T-helper 2 cell treated with Interferon-gamma antibody and Interleukin-4, amounts not matched to agents 5 μg/mL and 100 μg/mL, for 36 hours (primary cell): Measurements from ENCODE around the gene PDF.

Experiments
- DNase-seq: peaks from one replicate; pipeline ENCODE4 v3.0.0; 2021; ENCODE audit warnings: low spot score
- H3K27ac Mint-ChIP-seq: one replicate; pipeline ENCODE4 v1.8.0; 2021; ENCODE audit warnings: mild to moderate bottlenecking, mixed read lengths
- H3K27me3 Mint-ChIP-seq: one replicate; pipeline ENCODE4 v1.8.0; 2021; ENCODE audit warnings: low read depth, mixed read lengths
- H3K36me3 Mint-ChIP-seq: one replicate; pipeline ENCODE4 v1.8.0; 2021; ENCODE audit warnings: low read depth, mixed read lengths
- H3K4me1 Mint-ChIP-seq: one replicate; pipeline ENCODE4 v1.8.0; 2021; ENCODE audit warnings: low read depth, mixed read lengths
- H3K4me3 Mint-ChIP-seq: one replicate; pipeline ENCODE4 v1.8.0; 2022; ENCODE audit warnings: mild to moderate bottlenecking, moderate library complexity, mixed read lengths
- H3K9me3 Mint-ChIP-seq: one replicate; pipeline ENCODE4 v1.8.0; 2021; ENCODE audit warnings: mixed read lengths

Gene PDF

DNA sequence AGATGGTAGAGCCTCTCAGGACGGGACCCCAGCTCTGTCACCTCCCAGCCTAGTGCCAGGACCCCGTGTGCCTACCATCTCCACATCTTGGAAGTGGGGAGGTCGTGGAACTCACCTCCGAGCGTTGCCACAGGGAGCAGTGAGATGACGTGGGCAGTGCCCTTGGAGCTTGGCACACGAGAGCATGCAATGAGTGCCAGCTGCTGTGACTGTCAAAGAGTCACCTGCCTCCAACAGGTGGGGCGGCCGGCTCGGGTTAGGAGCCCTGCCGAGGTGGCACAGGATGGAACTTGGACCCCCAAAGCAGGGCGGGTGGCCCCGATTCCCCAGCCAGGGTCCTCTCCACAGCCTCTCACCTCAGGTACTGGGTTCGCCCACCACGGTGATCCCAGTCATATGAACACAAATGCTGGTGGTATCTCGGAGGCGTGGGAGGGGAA lies 13.8 kb downstream of the PDF start:
- peaks cover 12% of the 10 kb centered on the region for H3K4me1 Mint-ChIP-seq
- H3K27me3 Mint-ChIP-seq, result no peaks in the 10 kb centered on the region
- no peak overlapping the region for H3K27ac Mint-ChIP-seq
- H3K4me3 Mint-ChIP-seq, result no peak overlapping the region
- no peak for DNase-seq
- H3K9me3 Mint-ChIP-seq, result no peaks in the 10 kb centered on the region
- peaks cover 48% of the 10 kb centered on the region for H3K36me3 Mint-ChIP-seq

DNA sequence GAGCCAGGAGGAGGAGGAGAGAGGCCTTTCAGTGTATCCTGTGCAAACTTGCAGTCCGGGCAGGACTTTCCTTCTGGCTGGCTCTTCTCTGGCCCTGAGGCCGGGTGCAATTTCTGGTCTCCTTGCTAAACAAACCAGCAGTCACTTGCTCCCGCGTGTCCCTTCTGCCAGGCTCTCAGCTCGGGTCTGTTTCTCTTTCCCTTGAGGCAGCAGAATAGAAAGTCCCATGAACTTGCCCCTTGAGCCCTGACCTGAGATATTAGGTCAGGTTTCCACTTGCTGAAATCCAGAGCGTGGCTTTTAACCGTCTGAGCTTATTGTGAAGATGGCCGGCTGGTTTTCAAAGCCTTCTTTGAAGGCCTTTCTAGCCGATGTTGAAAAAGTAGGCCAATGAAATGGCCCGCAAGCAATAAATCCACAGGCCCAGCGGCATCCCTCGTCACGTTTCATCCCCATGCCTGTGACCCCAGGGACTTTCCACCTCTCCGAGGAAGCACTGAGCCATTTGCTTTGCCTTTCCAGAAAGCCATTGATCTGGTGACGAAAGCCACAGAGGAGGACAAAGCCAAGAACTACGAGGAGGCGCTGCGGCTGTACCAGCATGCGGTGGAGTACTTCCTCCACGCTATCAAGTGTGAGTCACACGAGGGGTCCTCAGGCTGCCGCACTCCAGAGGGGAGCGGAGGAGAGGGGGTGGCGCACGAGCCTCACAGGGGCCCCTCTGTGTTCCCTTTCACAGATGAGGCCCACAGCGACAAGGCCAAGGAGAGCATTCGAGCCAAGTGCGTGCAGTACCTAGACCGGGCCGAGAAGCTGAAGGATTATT lies 14.7 kb downstream of the PDF start:
- Mint-ChIP-seq H3K9me3 (no peaks in the 10 kb centered on the region), H3K27ac (no peak overlapping the region), H3K4me1 (peaks cover 12% of the 10 kb centered on the region), H3K4me3 (no peak overlapping the region), H3K36me3 (peaks cover 42% of the 10 kb centered on the region), H3K27me3 (no peaks in the 10 kb centered on the region)
- no peak for DNase-seq

DNA sequence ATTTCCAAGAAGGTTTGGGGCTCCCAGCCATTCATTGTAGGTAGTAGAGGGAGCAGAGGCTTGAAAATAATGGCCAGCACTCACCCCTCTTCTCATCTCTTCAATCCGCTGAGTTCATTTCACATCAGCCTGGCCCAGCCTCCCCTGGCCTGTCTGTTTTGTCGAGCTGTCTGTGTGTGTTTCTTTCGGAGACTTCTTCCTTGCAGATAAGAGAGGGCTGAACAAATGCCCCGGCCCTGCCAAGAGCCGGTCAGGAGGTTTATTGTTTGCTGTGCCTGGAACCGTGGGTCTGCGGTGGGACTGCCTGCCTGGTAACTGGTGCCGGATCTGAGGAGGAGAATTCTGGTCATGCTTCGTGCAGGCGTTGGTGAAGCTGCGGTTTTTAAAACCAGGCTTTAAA lies 15.9 kb downstream of the PDF start:
- no peaks in the 10 kb centered on the region for H3K27me3 Mint-ChIP-seq
- peaks cover 13% of the 10 kb centered on the region for H3K4me1 Mint-ChIP-seq
- DNase-seq, result no peak
- no peak overlapping the region for H3K4me3 Mint-ChIP-seq
- H3K27ac Mint-ChIP-seq, result no peak overlapping the region
- peaks cover 42% of the 10 kb centered on the region for H3K36me3 Mint-ChIP-seq
- H3K9me3 Mint-ChIP-seq, result no peaks in the 10 kb centered on the region

DNA sequence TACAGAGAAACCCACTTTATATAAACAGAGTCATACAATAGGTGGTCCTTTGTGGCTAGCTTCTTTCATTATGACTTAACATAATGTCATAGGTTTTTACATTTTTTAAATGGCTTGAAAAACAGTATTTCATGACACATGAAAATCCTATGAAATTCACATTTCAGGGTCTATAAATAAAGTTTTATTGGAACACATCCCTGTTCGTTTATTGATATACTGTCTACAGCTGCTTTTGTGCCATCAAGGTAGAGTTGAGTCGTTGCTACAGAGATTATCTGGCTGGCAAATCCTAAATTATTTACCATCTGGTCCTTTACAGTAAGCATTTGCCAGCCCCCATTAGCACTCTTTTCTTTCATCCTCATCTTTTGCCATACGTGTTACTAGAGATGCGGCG lies 16.9 kb downstream of the PDF start:
- DNase-seq, result no peak
- Mint-ChIP-seq H3K4me1 (peaks cover 13% of the 10 kb centered on the region), H3K9me3 (no peaks in the 10 kb centered on the region), H3K4me3 (peak overlapping the region; percentile 36), H3K36me3 (peaks cover 37% of the 10 kb centered on the region), H3K27me3 (no peaks in the 10 kb centered on the region), H3K27ac (no peak overlapping the region)

DNA sequence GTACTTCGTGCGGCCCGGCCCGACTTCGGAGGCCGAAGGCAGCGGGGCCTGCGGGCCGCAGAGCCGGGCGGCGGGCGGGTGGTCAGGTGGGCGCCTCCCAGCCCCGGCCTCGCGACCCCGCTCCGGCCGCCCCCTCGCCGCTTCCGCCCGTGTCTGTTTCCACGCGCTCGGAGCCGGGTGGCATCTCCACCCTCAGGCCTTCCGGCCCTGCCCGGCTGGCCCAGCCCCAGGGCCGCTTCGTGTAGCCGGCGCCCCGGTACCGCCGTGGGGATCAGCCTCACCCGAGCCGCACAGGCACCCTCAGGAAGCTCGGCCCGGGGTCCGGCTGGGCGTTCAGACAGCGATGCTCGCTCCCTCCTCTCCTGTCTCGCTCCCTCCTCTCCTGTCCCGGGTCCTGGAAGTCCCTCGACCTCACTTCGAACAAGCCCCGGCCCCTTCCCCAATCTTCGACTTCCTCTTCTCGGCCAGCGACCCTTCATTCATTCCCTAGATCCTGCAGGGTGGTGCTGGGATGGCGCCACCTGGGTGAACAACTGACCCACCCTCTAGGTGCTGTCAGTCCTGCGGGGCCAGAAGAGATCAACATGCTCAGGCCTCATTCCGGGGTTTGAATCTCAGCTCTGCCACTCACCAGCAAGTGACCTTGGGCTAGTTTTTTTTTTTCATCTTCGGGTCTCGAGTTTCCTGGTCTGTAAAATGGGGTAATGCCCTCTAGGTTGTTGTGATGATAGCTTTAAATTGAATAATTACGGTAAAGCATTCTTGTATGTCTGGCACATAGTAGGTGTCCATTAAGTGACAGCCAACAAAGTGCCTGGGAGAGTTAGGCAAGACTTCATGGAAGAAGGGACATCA lies 18.6 kb downstream of the PDF start:
- Mint-ChIP-seq H3K9me3 (no peaks in the 10 kb centered on the region), H3K27me3 (no peaks in the 10 kb centered on the region), H3K27ac (peak overlapping the region; percentile 97), H3K4me3 (peak overlapping the region; percentile 100), H3K36me3 (peaks cover 33% of the 10 kb centered on the region), H3K4me1 (peaks cover 18% of the 10 kb centered on the region)
- no peak for DNase-seq

DNA sequence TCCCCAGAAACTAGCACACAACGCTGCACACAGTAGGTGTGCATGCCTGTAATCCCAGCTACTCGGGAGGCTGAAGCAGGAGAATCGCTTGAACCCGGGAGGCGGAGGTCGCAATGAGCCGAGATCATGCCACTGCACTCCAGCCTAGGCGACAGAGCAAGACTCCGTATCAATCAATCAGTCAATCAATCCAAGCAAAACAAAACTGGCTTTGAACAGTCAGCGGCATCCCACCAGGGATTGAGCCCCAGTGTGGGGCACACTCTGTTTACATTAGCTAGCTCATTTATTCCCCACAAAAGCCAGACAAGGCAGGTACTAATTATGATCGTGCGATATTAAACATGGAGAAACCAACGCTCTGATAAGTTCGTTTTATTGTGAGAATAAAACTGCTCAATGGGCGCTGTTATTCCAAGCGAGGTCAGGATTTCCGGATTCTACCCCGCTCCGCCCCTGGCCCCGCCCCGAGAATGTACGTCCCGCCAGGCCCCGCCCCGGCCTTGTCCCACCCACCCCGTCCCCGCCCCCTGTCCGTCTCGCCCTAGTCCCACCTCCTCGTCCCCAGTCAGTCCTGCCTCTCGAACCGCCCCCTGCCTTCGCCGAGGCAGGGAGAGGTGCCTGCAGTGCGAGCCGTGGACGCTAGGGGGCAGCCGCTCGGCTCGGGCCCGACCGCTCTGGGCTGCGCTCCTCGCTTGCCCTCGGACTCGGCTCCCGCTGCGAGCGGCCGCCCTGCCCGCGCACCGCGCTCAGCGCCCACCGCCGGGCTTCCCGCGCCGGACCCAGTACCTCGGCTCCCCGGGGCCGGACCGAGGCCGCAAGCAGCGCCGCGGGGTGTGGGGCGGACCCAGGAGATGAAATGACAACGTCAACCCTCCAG lies 19.5 kb downstream of the PDF start, which contains the start of gene VPS4A:
VPS4A (plus strand) TSS at position 698 of the 880 bp plus-strand sequence; CDS start at position 860, 162 bp downstream.
- peak within 1 kb of the TSS; percentile 100 for H3K4me3 Mint-ChIP-seq
- no peaks in the 10 kb centered on the region for H3K9me3 Mint-ChIP-seq
- H3K27me3 Mint-ChIP-seq, result no peaks in the 10 kb centered on the region
- peak within 1 kb of the TSS; percentile 97 for H3K27ac Mint-ChIP-seq
- peaks cover 18% of the 10 kb centered on the region for H3K4me1 Mint-ChIP-seq
- peaks cover 27% of the 10 kb centered on the region for H3K36me3 Mint-ChIP-seq
- DNase-seq, result peak; percentile 96

DNA sequence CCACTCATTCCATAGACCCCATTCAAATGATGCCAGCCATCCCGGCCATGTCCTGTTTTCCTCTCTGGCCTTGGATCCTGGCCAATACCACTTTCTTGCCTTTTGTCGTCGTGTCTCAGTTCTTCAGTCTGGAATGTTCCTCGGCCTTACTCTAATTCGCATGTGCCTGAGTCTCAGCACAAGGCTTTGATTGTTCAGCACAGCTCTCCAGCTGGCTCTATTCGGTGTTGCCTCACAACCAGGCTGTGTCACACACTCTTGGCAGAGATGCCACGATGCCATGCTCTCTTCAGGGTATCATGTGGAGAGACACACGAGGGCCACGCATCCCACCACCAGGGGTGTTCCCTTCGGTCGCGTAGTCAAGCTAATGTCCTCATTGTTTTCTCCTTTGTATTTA lies 21.1 kb downstream of the PDF start:
- no peak overlapping the region for H3K4me3 Mint-ChIP-seq
- no peaks in the 10 kb centered on the region for H3K27me3 Mint-ChIP-seq

DNA sequence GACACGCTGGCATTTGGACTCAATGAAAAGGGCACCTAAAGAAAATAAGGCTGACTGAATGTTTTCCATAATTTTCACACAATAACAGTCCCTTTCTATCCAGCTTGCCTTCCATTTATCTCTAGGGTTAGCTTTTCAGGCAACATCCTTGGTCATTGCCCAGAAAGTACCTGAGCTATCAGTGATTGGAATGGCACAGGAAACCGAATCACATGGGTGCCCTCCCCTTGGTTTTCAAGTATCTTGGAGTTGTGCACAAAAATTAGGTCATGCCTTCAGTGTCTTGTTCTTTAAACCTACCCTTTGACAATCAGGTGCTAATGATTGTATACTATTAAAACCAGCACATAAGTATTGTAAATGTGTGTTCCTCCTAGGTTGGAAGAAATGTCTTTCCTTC lies 22.5 kb downstream of the PDF start:
- no peak for DNase-seq
- H3K27me3 Mint-ChIP-seq, result no peaks in the 10 kb centered on the region
- peaks cover 14% of the 10 kb centered on the region for H3K4me1 Mint-ChIP-seq
- H3K4me3 Mint-ChIP-seq, result no peak overlapping the region
- H3K9me3 Mint-ChIP-seq, result no peaks in the 10 kb centered on the region
- H3K27ac Mint-ChIP-seq, result no peak overlapping the region
- H3K36me3 Mint-ChIP-seq, result peaks cover 18% of the 10 kb centered on the region

More for the DNA sequence above, 21.1 kb downstream of the PDF start:
- DNase-seq, result no peak
- Mint-ChIP-seq H3K36me3 (peaks cover 23% of the 10 kb centered on the region), H3K27ac (no peak overlapping the region), H3K9me3 (no peaks in the 10 kb centered on the region), H3K4me1 (peaks cover 18% of the 10 kb centered on the region)

DNA sequence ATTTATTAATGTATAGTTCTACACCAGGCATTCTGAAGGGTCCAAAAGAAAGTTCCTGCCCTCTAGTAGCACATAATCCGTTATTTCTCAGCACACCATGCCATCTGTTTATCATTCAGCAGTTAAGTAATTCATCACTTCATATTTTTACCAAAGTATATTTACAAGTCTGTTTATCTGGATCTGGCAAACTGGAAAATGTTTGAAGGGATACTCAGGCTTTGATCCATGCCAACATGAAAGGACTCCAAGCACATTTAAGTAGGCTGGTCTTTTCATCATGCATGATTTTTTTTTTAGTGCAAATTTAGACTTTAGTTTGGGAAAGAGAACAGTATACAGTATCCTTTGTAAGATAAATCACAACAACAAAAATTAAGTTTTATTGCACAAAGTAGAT lies 23.3 kb downstream of the PDF start:
- H3K27me3 Mint-ChIP-seq, result no peaks in the 10 kb centered on the region
- H3K27ac Mint-ChIP-seq, result no peak overlapping the region
- H3K36me3 Mint-ChIP-seq, result peaks cover 17% of the 10 kb centered on the region
- H3K4me3 Mint-ChIP-seq, result no peak overlapping the region
- peaks cover 12% of the 10 kb centered on the region for H3K4me1 Mint-ChIP-seq
- no peaks in the 10 kb centered on the region for H3K9me3 Mint-ChIP-seq
- no peak for DNase-seq

DNA sequence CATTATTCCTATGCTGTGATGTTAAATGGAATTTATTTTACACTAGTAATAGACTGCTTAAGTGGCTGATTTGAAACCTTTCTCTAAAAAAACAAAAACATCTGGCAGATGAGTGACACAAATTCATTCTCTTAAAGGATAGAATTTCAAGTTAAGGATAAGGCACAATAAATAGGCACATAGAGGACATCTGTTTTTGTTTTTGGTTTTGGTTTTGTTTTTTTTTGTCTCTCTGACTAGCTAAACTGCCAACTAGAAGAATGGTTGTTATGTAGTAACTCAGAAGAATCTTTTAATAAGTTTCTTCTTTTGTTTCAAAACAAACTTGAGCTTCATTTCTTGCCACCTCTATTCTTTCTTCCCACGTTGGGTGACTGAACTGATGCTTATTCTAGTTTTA lies 24.4 kb downstream of the PDF start:
- no peaks in the 10 kb centered on the region for H3K9me3 Mint-ChIP-seq
- peaks cover 8% of the 10 kb centered on the region for H3K4me1 Mint-ChIP-seq
- H3K27me3 Mint-ChIP-seq, result no peaks in the 10 kb centered on the region
- H3K4me3 Mint-ChIP-seq, result no peak overlapping the region
- H3K36me3 Mint-ChIP-seq, result peaks cover 16% of the 10 kb centered on the region
- no peak overlapping the region for H3K27ac Mint-ChIP-seq
- no peak for DNase-seq

DNA sequence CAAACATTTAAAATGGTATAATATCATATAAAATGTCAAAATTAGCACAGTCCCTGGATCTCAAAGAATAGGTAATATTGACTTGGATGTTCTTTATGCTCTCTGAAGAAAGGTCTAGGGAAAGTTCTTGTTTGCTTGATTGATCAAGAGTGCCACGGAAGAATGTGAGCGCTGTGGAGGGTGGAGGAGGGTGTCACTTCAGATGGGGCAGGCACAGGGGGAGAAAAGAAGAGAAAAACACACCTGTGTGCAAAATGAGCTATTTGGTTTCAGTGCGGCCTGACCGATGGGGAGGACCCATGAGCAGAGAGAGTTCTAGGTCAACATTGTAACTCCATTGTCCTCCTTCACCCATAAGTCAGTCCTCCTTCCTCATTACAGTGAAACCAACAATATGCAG lies 28.1 kb downstream of the PDF start:
- H3K4me1 Mint-ChIP-seq, result peaks cover 2% of the 10 kb centered on the region
- no peak overlapping the region for H3K27ac Mint-ChIP-seq
- H3K4me3 Mint-ChIP-seq, result no peak overlapping the region
- no peak for DNase-seq
- no peaks in the 10 kb centered on the region for H3K27me3 Mint-ChIP-seq
- no peaks in the 10 kb centered on the region for H3K9me3 Mint-ChIP-seq
- peaks cover 17% of the 10 kb centered on the region for H3K36me3 Mint-ChIP-seq

DNA sequence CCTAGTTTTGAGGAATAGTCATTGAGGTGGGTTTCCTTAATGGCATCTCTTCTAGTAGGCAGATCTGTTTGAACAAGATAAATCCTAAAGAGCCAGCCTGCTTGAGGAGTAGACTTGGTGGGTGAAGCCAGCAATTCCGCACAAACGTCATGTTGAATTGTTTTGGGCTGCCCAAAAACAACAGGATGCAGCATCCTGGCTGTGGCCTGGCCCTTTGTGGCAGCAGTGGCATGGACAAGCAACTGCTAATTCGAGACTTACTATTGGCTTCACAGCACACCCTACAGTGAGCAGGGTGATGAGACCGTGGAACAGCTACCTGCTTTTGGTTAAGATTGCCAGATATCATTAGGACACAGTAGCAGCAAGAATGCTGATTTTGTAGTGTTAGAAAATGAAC lies 28.5 kb downstream of the PDF start:
- DNase-seq, result no peak
- H3K27me3 Mint-ChIP-seq, result no peaks in the 10 kb centered on the region
- H3K36me3 Mint-ChIP-seq, result peaks cover 17% of the 10 kb centered on the region
- H3K4me1 Mint-ChIP-seq, result peaks cover 2% of the 10 kb centered on the region
- H3K9me3 Mint-ChIP-seq, result no peaks in the 10 kb centered on the region
- H3K27ac Mint-ChIP-seq, result no peak overlapping the region
- no peak overlapping the region for H3K4me3 Mint-ChIP-seq

DNA sequence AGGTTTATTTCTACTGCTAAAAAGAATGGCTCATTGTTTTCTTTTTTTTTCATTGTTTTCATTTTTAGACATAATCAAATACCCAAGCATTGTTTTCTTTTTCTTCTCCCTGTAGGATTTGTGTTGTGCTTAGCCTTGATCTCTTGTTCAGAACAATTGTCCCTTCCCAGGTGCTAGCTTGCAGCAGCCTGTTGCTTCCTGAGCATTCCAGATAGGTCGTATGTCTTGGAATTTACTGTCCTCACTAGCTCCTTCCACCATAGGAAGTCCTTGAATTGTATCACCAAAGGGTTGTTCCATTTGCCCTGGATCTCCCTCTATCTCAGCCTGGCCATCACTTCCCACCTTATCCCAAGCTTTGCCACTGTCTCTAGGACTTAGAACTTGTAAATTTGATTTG lies 29.2 kb downstream of the PDF start:
- H3K36me3 Mint-ChIP-seq, result peaks cover 19% of the 10 kb centered on the region
- no peaks in the 10 kb centered on the region for H3K9me3 Mint-ChIP-seq
- H3K27me3 Mint-ChIP-seq, result no peaks in the 10 kb centered on the region
- H3K4me3 Mint-ChIP-seq, result no peak overlapping the region
- no peak for DNase-seq
- H3K4me1 Mint-ChIP-seq, result peaks cover 2% of the 10 kb centered on the region
- no peak overlapping the region for H3K27ac Mint-ChIP-seq
